CD4-positive, alpha-beta T cell (primary cell): ENCODE results near the gene DYNC1LI1. TPM values are rescaled to one million over a fixed set of nuclear protein-coding genes. Genes with fewer than 3 reads are reported as not detected.
A peak's percentile ranks its signal among the peaks of the same experiment; 100 is the strongest.

Source experiments
- ATAC-seq: fragments of 200-7000 bp; cut with Tn5 transposase; one replicate; pipeline ENCODE4 v1.10.0; 2022; ENCODE audit warnings: mild to moderate bottlenecking; ENCODE audit not compliant: poor library complexity
- CTCF ChIA-PET: fragments of 350-600 bp; sonication (Branson Sonifier 250); formaldehyde crosslinking; loops from one replicate; lab custom pipeline; 2021; ENCODE audit warnings: antibody characterized with exemption, inconsistent platforms; lab: Charles Lee
- POLR2A ChIA-PET: fragments of 350-600 bp; sonication (Branson Sonifier 250); formaldehyde crosslinking; loops from one replicate; lab custom pipeline; 2021; ENCODE audit warnings: antibody characterized with exemption, inconsistent platforms; lab: Charles Lee
- DNase-seq, 14 experiments: peaks; one replicate each; pipeline ENCODE4 v3.0.0-alpha.2; 2013 to 2020; ENCODE audit warnings: mixed read lengths in 2 of 14
- H3K27ac ChIP-seq, 2 donors: one replicate each; pipeline versions ENCODE4 v1.5.1 to v1.7.0; 2013; ENCODE audit warnings: low read length in 2 of 2, low read depth in 1 of 2, mild to moderate bottlenecking in 1 of 2
- H3K27me3 ChIP-seq, 2 experiments: 1 replicate in 1 of 2; 2 replicates in 1 of 2; pipeline versions ENCODE4 v1.6.1 to v1.7.0; 2013; ENCODE audit warnings: low read length in 2 of 2, control low read depth in 1 of 2, mild to moderate bottlenecking in 1 of 2, moderate library complexity in 1 of 2; ENCODE audit not compliant: insufficient read depth in 2 of 2, control insufficient read depth in 1 of 2
- H3K36me3 ChIP-seq: one replicate; pipeline ENCODE4 v1.6.1; 2013; ENCODE audit warnings: low read length, control low read depth; ENCODE audit not compliant: insufficient read depth
- H3K4me1 ChIP-seq: one replicate; pipeline ENCODE4 v1.6.1; 2013; ENCODE audit warnings: low read length, control low read depth; ENCODE audit not compliant: insufficient read depth
- H3K4me3 ChIP-seq: one replicate; pipeline ENCODE4 v1.5.1; 2013; ENCODE audit warnings: mild to moderate bottlenecking, low read length, moderate library complexity
- H3K9me3 ChIP-seq, 2 experiments: 1 replicate in 1 of 2; 2 replicates in 1 of 2; pipeline versions ENCODE4 v1.6.1 to v1.7.0; 2013; ENCODE audit warnings: low read length in 2 of 2, mild to moderate bottlenecking in 2 of 2, control low read depth in 1 of 2, moderate library complexity in 1 of 2; ENCODE audit not compliant: control insufficient read depth in 1 of 2, insufficient read depth in 1 of 2
- H3K27ac Mint-ChIP-seq: one replicate; pipeline ENCODE4 v1.8.0; 2020; ENCODE audit warnings: mixed read lengths
- H3K27me3 Mint-ChIP-seq: one replicate; pipeline ENCODE4 v1.8.0; 2021; ENCODE audit warnings: mixed read lengths
- H3K36me3 Mint-ChIP-seq: one replicate; pipeline ENCODE4 v1.8.0; 2021; ENCODE audit warnings: low read depth, mixed read lengths
- H3K4me1 Mint-ChIP-seq: one replicate; pipeline ENCODE4 v1.8.0; 2021; ENCODE audit warnings: low read depth, mixed read lengths
- H3K4me3 Mint-ChIP-seq: one replicate; pipeline ENCODE4 v1.8.0; 2020; ENCODE audit warnings: mild to moderate bottlenecking, mixed read lengths
- H3K9me3 Mint-ChIP-seq: one replicate; pipeline ENCODE4 v1.8.0; 2020; ENCODE audit warnings: mixed read lengths
- CTCF ChIP-seq: fragments of 200-600 bp; IDR thresholded peaks from one replicate; pipeline ENCODE4 v1.8.0; 2022; ENCODE audit warnings: antibody characterized with exemption, mild to moderate bottlenecking
- intact Hi-C, 2 experiments: fragments of 100-400 bp; cut with DNase I in 1 of 2; cut with micrococcal nuclease in 1 of 2; formaldehyde crosslinking; loops; one replicate each; pipeline versions ENCODE4 v1.15.1 to v1.9.0; 2023 to 2025; cut with DNase I, micrococcal nuclease
- microRNA-seq: library from miRNA; unstranded; fragments of <30 nt; microRNA quantifications from one replicate; pipeline ENCODE4 v1.2.0, GENCODE V29; 2021; ENCODE audit warnings: borderline microRNAs expressed, borderline replicate concordance
- total RNA-seq, 174 experiments: library from RNA in 2 of 174; stranded (reverse) in 2 of 174; gene quantifications; one replicate each; pipeline ENCODE4 v1.2.3 and lab custom pipeline; 2021 to 2026

The DYNC1LI1 gene
- total RNA-seq, 2 experiments from 2014 or later = 28.1 to 28.3 TPM

GRCh38 chr3:32481791-32482631 is 88.6 kb downstream of the DYNC1LI1 start:
- peaks cover 90% of the 10 kb centered on the region for H3K36me3 Mint-ChIP-seq
- Histone ChIP-seq H3K27me3 (no peaks in the 10 kb centered on the region), H3K9me3 (no peaks in the 10 kb centered on the region), H3K4me3 (no peak overlapping the region), H3K36me3 (peaks cover 59% of the 10 kb centered on the region), H3K4me1 (no peaks in the 10 kb centered on the region), H3K27ac (no peak overlapping the region)
- no peak overlapping the region for H3K4me3 Mint-ChIP-seq
- DNase-seq = no peak
- TF ChIP-seq CTCF = no peak
- POLR2A ChIA-PET = no interaction called here
- H3K27me3 Mint-ChIP-seq = no peaks in the 10 kb centered on the region
- ATAC-seq = no peak
- peaks cover 42% of the 10 kb centered on the region for H3K4me1 Mint-ChIP-seq
- H3K27ac Mint-ChIP-seq = peak overlapping the region; percentile 13
- CTCF ChIA-PET = interaction anchor here (0.7 to 1.7 kb wide), 2 partner anchors 12 to 14 kb away, joined by 3 to 6 read pairs; no protein-coding TSS in a partner anchor
- H3K9me3 Mint-ChIP-seq = no peaks in the 10 kb centered on the region
- intact Hi-C loops = no loop called here

- Mint-ChIP-seq H3K9me3 (no peaks in the 10 kb centered on the region), H3K4me1 (peaks cover 39% of the 10 kb centered on the region), H3K36me3 (peaks cover 86% of the 10 kb centered on the region), H3K4me3 (no peak overlapping the region), H3K27ac (peak overlapping the region; percentile 49), H3K27me3 (no peaks in the 10 kb centered on the region)
- Histone ChIP-seq H3K27me3 (no peaks in the 10 kb centered on the region), H3K36me3 (peaks cover 49% of the 10 kb centered on the region), H3K4me3 (no peak overlapping the region), H3K4me1 (no peaks in the 10 kb centered on the region), H3K9me3 (no peaks in the 10 kb centered on the region), H3K27ac (no peak overlapping the region)
- ATAC-seq = no peak
- no peak for TF ChIP-seq CTCF
- intact Hi-C loops = no loop called here
- DNase-seq = no peak
- POLR2A ChIA-PET = interaction anchor here (0.9 kb wide), 2 partner anchors 67 to 179 kb away, joined by 3 read pairs; no protein-coding TSS in a partner anchor
- CTCF ChIA-PET = interaction anchor here (1.7 kb wide), 1 partner anchor 13 kb away, joined by 6 read pairs; no protein-coding TSS in a partner anchor
Measured at GRCh38 chr3:32480604-32481003, 90.1 kb downstream of the DYNC1LI1 start.

Small RNAs within 50 kb of the gene (microRNA-seq; reads per million reads assigned to microRNA genes)
- not detected for gene MIR548AY

Other genes with a start within 250 kb of the DYNC1LI1 start
- 10 to 100 TPM; 31.5 to 35.2 TPM for gene CMTM7, start 179.0 kb downstream of the DYNC1LI1 start, total RNA-seq
- 10 to 100 TPM; 36.5 to 37.8 TPM for gene CMTM6, start 68.0 kb downstream of the DYNC1LI1 start, total RNA-seq
- gene CNOT10, start 114.3 kb upstream of the DYNC1LI1 start, total RNA-seq = 10 to 100 TPM; 31.3 to 42.0 TPM
- gene TRIM71, start 247.1 kb upstream of the DYNC1LI1 start, total RNA-seq = under 1 TPM in 1 of 2 experiments, not detected in 1; 0.03 TPM